HG03442 (cell line): ENCODE results near the gene UBE2D4.
A peak's percentile ranks its signal among the peaks of the same experiment; 100 is the strongest.

Source experiments
- ATAC-seq: cut with Tn5 transposase; IDR thresholded peaks from one replicate; pipeline ENCODE4 v1.9.1; 2021; ENCODE audit warnings: mild to moderate bottlenecking, moderate library complexity; ENCODE audit not compliant: unreplicated experiment

Gene UBE2D4

DNA sequence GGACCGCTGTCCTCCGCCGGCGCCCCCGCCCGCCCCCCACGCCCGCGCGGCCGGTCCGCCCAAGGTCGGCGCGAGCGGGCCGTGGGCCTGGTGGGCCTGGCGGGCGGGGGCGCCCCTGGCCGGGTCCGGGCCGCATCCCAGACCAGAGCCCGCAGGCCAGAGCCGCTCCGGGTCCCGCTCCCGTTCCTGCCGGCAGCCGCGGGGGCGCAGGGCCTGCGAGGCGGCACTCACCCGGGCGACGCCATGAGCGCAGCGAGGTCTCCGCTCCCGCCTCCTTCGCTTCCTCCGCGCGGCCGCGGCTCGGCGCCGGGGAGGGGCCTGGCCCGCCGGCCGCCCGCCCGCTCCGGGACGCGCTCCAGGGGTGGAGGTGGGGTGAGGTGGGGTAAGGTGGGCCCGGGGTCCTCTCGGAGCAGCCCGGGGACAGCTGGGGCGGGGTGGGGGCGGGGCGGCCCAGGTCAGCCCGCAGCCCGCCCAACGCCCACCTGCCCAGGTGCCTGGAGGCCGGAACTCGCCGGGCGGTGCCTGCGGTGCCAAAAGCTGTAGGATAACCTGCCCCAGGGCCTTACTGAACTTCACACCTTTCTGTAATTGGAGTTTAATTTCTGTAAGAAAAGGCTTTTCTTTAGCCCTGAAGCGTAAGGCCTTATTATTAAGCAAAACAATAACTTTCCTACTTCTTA is 19.8 kb upstream of the UBE2D4 start, which contains the start of gene URGCP:
Gene URGCP (minus strand): TSS at position 266 of the 680 bp plus-strand sequence. CDS start 21 bp downstream, at position 245.
- peak; percentile 68 for ATAC-seq

GRCh38 chr7:43914795-43915194 is 11.4 kb upstream of the UBE2D4 start:
- no peak for ATAC-seq

DNA sequence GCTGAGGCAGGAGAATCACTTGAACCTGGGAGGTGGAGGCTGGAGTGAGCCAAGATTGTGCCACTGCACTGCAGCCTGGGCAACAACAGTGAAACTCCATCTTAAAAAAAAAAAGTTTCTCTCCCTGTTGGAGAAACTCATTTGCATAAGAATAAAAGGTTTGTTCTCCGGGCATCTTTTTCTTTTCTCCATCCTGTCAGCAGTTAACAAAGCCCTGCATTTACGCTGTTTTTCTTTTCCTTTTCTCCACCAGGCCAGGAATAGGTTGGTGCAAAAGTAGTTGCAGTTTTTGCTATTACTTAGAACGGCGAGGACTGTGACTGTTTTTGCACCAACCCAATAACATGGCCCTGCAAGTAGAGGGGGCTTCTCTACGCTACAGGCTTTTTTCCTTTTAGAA is 10.3 kb upstream of the UBE2D4 start:
- ATAC-seq: no peak

DNA sequence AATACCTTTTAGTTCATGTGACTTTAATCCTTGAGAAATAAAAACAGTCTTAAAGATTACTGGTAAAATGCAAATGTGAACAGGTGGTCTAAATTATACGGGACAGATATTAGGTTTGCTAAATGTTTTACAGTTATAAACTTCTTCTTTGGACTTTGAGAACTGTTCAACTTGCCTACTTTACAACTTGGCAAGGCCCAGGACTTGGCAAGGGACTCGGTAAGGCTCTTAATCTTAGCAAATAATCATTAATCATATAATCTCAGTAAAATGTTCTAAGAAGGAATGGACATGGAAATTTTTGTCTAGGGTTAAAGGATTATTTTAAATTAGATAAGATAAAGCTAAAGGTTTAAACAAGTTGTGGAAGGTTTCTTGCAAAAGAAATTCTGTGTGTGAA is 4.8 kb upstream of the UBE2D4 start:
- no peak for ATAC-seq

DNA sequence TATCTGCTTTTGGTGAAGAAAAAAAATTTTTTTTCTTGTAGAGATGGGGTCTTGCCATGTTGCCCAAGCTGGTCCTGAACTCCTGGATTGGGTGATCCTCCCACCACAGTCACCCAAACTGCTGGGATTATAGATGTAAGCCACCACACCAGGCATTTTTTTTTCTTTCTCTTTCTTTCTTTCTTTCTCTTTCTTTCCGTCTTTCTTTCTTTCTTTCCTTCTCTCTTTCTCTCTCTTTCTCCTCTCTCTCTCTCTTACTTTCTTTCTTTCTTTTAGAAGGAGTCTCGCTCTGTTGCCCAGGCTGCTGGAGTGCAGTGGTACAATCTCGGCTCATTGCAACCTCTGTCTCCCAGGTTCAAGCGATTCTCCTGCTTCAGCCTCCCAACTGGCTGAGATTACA is 3.5 kb upstream of the UBE2D4 start:
- ATAC-seq: no peak

DNA sequence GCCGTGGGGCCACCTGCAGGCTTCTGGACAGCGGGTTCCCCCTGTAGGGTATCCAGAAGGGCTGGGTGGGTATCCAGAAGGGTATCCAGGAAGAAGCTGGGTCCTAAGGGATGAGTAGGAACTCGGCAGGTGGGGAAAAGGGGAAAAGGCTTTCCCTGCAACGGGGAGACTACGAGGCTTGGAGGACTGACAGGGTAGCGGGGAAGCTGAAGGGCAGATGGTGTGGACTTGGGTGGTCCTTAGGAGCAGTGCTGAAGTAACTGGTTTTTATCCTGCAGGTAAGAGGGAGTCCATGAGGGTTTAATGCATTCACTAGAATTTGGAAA is 525 bp downstream of the UBE2D4 start:
- ATAC-seq: no peak

DNA sequence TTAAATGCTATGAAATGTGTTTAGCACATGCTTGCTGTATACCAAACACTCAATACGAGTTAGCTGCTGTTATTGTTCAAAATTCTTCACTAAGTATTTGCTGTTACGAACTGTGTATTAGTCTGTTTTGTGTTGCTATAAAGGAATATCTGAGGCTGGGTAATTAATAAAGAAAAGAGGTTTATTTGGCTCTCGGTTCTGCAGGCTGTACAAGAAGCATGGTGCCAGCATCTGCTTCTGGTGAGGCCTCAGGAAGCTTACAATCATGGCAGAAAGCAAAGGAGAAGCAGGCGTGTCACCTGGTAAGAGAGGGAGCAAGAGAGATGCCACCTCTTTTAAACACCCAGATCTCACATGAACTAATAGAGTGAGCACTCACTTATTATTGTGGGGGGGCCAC is 1.6 kb downstream of the UBE2D4 start:
- ATAC-seq: no peak

DNA sequence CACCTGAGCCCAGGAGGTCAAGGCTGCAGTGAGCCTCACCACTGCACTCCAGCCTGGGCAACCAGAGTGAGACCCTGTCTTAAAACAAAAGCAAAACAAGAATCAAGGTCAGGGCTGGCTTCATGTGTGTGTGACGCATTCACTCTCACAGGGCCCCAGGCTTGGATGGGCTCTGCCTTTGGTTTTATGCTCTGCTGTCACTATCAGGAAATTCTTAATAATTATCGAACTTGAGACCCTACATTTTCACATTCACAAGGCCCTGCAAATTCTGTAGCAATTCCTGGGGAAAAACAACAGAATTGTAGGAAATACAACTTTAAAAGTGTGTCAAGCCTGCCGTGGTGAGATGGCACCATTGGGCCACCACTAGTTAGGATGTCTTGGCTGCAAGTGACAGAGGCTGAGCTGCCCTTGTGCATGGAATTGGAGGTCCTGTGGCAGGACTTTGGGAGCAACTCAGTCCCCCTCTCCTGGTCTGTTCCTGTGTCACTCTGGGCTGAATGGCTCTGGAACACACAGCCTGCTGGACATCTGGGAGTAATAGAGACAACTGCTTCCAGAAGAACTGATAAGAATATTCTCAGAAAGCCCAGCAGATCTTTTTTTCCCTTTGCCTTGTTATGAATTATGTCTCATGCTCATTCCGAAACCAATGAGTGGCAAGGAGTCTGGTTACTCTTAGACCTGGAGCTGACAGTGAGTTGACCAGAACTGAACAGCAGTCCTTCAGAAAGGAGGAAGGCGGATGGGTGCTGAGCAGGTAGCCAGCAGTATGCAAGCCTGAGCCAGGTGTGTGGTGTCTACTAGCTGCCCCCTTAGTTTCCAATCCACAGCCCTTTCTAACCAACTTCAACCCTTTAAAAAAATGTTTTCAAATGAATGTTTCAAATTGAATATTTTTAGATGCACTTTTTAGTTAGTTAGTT is 3.6 kb downstream of the UBE2D4 start:
- no peak for ATAC-seq

DNA sequence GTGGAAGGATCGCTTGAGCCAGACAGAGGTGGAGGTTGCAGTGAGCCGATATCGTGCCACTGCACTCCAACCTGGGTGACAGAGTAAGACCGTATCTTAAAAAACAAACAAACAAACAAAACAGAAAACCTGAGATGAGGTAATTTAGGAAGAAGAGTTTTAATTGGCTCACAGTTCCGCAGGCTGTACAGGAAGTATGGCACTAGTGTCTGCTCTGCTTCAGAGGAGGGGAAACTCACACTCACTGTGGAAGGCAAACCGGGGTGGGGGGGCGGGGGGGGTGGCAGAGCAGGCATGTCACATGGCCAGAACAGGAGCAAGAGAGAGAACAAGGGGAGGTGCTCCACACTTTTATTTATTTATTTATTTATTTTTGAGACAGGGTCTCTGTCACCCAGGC is 5.1 kb downstream of the UBE2D4 start:
- no peak for ATAC-seq

DNA sequence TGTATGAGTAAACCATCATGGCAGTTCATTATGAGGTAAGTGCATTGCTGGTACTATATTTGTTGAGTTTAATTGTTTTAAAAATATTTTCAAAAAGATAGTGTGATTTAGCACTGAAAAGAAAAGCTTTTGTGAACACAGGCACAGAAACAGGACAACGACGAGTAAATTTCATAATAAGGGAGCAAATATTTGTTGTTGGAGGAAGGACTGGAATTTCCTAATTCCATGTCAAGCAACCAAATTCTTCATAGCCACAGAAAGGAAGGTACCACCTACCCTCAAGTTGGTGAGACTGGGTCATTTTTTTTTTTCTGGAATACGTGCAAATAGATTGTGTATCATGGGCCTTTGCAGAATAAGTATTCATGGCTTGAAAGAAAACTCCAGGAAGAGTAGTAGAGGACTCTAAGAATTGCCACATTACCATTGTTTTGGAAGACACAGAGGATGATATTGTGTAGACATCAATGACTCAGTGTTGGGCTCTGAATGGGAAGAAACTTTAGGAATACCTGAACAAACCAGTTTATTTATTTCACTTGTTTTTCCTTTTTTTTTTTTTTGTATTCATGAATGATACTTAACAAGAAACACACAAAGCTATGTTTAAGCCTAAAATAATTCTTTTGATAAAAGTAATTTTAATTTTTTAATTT is 7.8 kb downstream of the UBE2D4 start:
- no peak for ATAC-seq

DNA sequence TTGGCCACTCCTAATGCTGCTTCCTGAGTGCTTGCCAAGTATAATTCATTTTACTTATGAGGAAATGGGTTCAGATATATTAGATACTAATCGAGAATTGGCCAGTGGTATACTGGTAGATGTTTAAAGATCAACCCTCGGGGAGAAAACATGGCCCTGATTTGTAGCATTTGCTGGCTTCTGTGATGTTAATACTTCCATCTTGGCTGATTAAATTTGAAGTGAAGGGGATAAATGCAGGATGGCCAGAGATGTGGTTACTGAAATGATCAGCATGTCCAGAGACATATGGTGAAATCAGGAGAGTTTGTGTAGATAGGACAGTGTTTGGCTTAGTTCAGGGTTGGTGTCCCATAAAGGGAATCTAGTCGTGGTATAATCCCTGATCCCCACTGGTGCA is 11.2 kb downstream of the UBE2D4 start:
- ATAC-seq: no peak

DNA sequence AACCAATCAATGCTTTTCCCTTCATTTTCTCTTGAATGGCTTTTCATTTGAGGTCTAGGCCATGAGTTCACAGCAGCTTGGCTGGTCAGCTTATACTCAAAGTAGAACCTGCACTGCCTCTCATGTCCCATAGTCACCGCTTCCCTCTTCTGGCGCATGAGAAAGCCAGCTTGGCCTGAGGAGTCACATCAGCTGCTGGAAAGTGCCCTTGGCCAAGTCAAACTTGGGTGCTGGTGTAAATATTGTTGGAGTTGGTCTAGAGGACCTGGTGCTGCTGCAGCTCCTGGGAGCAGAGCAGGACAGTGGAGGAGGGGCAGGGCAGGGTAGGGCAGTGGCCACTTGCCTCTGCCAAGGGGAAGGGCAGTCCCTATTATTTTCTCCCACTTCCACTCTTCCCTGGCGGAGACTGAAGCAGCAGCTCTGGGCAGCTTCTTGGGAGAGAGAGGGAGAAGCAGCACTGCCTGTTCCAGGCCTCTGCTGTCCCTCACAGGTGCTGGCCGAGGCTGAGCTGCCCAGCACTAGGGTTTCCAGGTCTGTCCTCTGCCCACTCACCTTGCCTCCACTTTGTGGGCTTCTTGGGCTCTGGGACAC is 12.8 kb downstream of the UBE2D4 start:
- ATAC-seq: no peak

- no peak for ATAC-seq
These were observed 16.0 kb downstream of the UBE2D4 start for GRCh38 chr7:43942250-43942649.

GRCh38 chr7:43942997-43943396 is 16.8 kb downstream of the UBE2D4 start:
- no peak for ATAC-seq

- ATAC-seq: no peak
These were observed 17.4 kb downstream of the UBE2D4 start for GRCh38 chr7:43943417-43944187.

DNA sequence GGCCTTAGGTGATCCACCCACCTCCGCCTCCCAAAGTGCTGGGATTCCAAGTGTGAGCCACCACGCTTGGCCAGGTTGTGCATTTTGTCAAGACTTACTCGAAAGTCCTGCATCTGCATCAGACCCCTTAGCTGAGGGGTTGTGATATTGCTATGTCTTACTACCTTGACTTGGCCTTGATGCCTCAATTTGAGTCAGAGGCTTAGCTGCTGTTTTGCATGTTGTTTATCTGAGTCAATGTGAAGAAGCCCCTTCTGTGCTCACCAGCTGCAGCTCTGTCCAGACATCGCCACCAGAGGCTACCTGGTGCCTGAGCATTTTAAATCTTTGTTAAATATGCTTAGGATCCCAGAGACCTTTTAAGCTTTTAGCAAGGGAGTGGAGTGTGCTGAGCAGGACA is 18.1 kb downstream of the UBE2D4 start:
- ATAC-seq: peak; percentile 72

DNA sequence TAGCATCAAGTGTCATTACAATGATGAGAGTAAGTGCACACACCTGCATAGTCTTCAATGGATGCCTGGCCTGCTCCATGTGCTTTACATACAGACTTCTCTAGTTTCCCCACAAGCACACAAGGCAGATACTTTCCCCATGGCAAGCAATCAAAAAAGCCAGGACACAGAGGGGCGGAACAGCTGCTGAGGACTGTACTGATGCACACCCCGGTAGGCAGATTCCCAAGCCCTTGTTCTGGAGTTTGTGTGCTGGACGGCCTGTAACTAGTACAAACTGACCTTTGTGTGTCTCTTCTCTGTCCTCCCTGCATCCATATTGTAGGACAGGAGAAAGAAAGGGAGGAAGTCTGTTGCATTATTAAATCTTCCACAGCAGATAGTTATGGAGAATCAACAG is 25.8 kb downstream of the UBE2D4 start:
- no peak for ATAC-seq

DNA sequence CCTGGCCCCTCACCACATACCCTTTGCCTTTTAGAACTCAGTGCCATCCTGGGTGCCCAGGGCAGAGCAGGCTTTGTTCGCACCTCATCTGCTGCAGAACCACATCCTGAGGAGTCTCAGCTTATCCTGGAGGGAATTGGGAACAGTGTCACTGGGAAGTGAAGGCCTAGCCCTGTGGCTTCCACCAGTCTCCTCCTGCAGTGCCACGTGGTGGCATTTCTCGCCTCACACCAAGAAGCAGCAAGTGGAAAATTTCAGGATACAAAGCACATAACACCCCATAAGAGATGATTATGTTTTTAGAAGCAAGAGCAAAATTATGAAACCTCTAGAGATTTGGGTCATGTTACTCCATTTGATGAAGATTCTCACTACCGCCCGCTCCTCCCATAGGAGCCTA is 26.8 kb downstream of the UBE2D4 start:
- no peak for ATAC-seq

DNA sequence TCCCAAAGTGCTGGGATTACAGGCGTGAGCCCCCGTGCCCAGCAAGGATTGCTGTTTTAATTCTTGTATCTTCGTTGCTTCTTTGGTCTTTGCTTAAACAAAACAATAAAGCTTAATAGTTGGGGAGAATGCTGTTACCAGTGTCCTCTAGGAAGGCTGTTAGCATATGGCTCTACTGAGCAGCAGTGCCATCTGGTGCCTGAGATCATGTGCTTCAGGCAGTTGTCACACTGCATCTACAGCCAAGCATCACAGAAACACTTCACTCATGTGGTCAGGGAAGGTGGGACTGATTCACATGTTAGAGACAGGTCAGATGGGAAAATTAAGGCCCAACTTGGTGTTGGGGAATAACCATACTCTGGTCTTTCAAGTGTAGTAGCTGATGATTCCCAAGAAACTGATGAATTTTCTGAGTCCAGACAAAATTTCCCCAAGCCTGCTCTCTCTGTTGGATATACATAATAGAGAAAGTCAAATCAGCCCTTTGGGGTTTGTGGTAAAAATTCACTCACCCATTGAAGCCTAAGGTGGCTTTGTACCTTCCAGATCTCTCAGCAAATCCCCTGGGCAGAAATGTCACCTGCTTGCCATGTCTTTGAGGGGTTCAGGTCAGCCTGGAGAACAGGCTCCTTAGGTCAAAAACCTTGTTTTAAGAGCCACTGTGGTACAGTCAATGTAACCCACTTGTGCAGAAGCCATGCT is 28.4 kb downstream of the UBE2D4 start:
- ATAC-seq: peak; percentile 81

GRCh38 chr7:43956027-43956426 is 29.8 kb downstream of the UBE2D4 start:
- ATAC-seq: no peak
